Left ventricle myocardium inferior (tissue), 1 donor: ENCODE results near the gene CEP70. TPM values are rescaled to one million over a fixed set of nuclear protein-coding genes. Genes with fewer than 3 reads are reported as not detected.
A peak's percentile ranks its signal among the peaks of the same experiment; 100 is the strongest.

ENCODE experiments used
- DNase-seq: peaks from one replicate; pipeline ENCODE4 v3.0.0-alpha.2; 2020
- H3K27ac ChIP-seq: fragments of 200-600 bp; replicated peaks from 2 replicates; pipeline ENCODE4 v1.8.0; 2021
- H3K27me3 ChIP-seq: fragments of 200-600 bp; 2 replicates; pipeline ENCODE4 v1.8.0; 2021; ENCODE audit warnings: low read depth
- H3K36me3 ChIP-seq: fragments of 200-600 bp; 2 replicates; pipeline ENCODE4 v1.8.0; 2021
- H3K4me1 ChIP-seq: fragments of 200-600 bp; 2 replicates; pipeline ENCODE4 v1.8.0; 2021
- H3K4me3 ChIP-seq: fragments of 200-600 bp; 2 replicates; pipeline ENCODE4 v1.8.0; 2021; ENCODE audit warnings: mild to moderate bottlenecking, moderate library complexity
- H3K9me3 ChIP-seq: fragments of 200-600 bp; replicated peaks from 2 replicates; pipeline ENCODE4 v1.8.0; 2021
- intact Hi-C: fragments of 100-400 bp; cut with micrococcal nuclease; formaldehyde crosslinking; loops from one replicate; pipeline ENCODE4 v1.11.0; 2022
- total RNA-seq: library from RNA; stranded (reverse); fragmentation: NEBNext Ultra II Directional; extraction: Animal tissue kit (Norgen Biotek cat#: 25700); gene quantifications from one replicate; pipeline ENCODE4 v1.2.1, GENCODE V29; 2021
- TF ChIP-seq, protein P1 (sequence below): fragments of 200-600 bp; IDR thresholded peaks from 2 replicates; pipeline ENCODE4 v1.8.0; 2021; ENCODE audit warnings: antibody characterized with exemption, mild to moderate bottlenecking, borderline replicate concordance
- donor health status: DM: no; HTN: yes; CAD: no; lungs with severe emphysema.

CEP70 gene
- total RNA-seq, 1 donor from 2014 or later: 25.8 TPM

DNA sequence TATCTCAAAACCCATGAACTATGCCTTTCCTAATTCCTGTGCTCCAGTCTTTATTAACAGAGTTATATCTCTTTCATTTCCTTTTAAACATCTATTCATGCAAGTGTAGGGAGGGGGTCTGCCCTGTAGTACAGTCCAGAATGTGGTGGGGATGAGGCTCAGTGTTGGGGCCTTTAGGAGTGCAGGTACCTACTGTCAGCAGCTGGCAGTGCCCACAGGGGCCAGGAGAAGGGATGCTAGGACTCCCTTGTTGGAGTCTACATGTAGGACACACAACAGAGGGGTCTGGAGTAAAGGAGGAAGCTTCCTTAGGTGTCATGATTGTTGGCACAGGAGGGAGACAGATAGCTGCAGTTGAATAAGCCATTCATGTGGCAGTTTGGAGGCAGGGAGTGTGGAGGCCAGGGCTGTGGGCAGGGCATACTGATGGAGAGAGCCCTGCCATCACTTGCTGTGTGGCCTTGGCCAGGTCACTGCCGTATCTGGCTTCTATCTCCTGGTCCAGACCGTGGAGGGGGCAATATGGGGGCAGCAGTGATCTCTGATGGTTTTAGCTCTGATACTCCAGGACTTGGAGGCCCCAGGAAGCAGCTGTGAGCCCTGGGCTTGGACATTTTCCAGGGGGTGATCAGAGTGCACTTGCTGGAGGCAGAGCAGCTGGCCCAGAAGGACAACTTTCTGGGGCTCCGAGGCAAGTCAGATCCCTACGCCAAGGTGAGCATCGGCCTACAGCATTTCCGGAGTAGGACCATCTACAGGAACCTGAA is 130.2 kb downstream of the CEP70 start:
- Histone ChIP-seq H3K36me3 (no peaks in the 10 kb centered on the region), H3K4me1 (peaks cover 15% of the 10 kb centered on the region), H3K27me3 (no peaks in the 10 kb centered on the region), H3K9me3 (no peaks in the 10 kb centered on the region), H3K27ac (no peak overlapping the region), H3K4me3 (no peak overlapping the region)
- TF ChIP-seq, protein P1, sequence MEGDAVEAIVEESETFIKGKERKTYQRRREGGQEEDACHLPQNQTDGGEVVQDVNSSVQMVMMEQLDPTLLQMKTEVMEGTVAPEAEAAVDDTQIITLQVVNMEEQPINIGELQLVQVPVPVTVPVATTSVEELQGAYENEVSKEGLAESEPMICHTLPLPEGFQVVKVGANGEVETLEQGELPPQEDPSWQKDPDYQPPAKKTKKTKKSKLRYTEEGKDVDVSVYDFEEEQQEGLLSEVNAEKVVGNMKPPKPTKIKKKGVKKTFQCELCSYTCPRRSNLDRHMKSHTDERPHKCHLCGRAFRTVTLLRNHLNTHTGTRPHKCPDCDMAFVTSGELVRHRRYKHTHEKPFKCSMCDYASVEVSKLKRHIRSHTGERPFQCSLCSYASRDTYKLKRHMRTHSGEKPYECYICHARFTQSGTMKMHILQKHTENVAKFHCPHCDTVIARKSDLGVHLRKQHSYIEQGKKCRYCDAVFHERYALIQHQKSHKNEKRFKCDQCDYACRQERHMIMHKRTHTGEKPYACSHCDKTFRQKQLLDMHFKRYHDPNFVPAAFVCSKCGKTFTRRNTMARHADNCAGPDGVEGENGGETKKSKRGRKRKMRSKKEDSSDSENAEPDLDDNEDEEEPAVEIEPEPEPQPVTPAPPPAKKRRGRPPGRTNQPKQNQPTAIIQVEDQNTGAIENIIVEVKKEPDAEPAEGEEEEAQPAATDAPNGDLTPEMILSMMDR: no peak
- no peak for DNase-seq
- intact Hi-C loops: no loop called here

DNA sequence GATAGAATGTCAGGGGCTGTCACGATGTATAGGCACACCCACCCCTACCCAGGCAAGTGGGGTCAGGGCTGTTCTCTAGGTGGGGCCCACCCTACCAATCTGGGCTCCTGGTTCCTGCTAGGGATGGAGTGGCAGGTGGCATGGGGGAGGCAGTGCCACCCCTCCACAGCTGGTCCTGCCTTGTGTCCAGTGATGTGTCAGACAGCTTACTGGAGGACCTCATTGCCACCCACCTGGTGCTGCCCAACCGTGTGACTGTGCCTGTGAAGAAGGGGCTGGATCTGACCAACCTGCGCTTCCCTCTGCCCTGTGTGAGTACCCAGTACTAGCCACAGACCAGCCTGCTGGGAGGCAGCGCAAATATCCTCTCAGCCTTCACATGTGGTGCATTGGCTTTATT is 132.2 kb downstream of the CEP70 start:
- H3K4me3 ChIP-seq: no peak overlapping the region
- H3K9me3 ChIP-seq: no peaks in the 10 kb centered on the region
- intact Hi-C loops: no loop called here
- no peak for DNase-seq
- H3K27ac ChIP-seq: no peak overlapping the region
- TF ChIP-seq, protein P1: no peak
- H3K27me3 ChIP-seq: no peaks in the 10 kb centered on the region
- peaks cover 22% of the 10 kb centered on the region for H3K4me1 ChIP-seq
- no peaks in the 10 kb centered on the region for H3K36me3 ChIP-seq

DNA sequence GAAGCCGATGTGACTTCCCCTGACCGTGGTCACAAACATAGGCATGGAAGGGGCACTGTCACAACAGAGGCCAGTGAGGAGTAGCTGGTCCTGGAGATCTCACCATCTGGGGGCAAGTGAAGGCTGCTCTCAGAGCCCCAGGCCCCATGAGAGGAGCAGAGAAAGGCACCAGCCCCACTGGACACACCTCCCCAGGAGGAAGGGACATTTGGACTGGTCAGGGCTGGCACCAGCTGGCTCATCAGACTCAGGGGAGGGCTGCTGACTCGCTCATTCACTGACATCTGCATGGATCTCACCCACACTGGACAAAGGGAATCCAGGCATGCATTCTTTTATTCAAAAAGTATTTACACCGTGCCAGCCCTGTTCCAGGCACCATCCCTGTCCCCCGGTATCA is 132.8 kb downstream of the CEP70 start:
- Histone ChIP-seq H3K4me1 (peaks cover 22% of the 10 kb centered on the region), H3K27ac (no peak overlapping the region), H3K4me3 (no peak overlapping the region), H3K27me3 (no peaks in the 10 kb centered on the region), H3K36me3 (no peaks in the 10 kb centered on the region), H3K9me3 (no peaks in the 10 kb centered on the region)
- intact Hi-C loops: no loop called here
- TF ChIP-seq, protein P1: no peak
- no peak for DNase-seq

DNA sequence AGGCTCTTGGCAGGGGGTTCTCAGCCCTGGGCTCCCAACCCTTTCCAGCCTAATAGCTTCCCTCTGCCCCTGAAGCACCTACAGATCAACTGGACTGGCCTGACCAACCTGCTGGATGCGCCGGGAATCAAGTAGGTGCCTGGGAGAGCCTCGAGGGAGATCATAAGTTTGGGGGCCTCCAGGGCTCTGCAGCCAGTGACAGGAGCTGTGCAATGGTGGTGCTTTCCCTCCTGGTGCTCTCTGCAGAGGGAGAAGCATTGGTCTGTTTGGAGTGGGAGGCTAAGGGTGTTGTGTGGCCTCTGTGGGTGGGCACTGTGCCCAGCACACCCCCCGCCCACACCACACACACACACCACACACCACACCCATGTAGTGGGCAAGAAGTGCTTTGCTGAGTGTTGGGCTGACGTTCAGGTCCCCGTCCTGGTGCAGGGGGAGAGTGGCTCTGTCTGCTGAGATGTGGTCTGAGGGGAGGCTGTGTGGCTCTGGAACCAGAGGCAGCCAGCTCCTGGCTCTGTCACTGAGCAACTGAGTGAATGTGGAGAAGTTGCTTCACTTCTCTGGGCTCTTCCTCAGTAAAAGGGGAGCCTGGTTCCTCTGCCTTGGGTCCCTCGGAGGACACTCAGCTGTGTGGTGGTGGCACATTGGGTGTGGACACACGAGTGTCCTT is 133.4 kb downstream of the CEP70 start:
- H3K4me1 ChIP-seq: peaks cover 22% of the 10 kb centered on the region
- no peaks in the 10 kb centered on the region for H3K9me3 ChIP-seq
- no peak overlapping the region for H3K27ac ChIP-seq
- H3K4me3 ChIP-seq: no peak overlapping the region
- intact Hi-C loops: no loop called here
- DNase-seq: no peak
- no peaks in the 10 kb centered on the region for H3K27me3 ChIP-seq
- TF ChIP-seq, protein P1: no peak
- no peaks in the 10 kb centered on the region for H3K36me3 ChIP-seq

DNA sequence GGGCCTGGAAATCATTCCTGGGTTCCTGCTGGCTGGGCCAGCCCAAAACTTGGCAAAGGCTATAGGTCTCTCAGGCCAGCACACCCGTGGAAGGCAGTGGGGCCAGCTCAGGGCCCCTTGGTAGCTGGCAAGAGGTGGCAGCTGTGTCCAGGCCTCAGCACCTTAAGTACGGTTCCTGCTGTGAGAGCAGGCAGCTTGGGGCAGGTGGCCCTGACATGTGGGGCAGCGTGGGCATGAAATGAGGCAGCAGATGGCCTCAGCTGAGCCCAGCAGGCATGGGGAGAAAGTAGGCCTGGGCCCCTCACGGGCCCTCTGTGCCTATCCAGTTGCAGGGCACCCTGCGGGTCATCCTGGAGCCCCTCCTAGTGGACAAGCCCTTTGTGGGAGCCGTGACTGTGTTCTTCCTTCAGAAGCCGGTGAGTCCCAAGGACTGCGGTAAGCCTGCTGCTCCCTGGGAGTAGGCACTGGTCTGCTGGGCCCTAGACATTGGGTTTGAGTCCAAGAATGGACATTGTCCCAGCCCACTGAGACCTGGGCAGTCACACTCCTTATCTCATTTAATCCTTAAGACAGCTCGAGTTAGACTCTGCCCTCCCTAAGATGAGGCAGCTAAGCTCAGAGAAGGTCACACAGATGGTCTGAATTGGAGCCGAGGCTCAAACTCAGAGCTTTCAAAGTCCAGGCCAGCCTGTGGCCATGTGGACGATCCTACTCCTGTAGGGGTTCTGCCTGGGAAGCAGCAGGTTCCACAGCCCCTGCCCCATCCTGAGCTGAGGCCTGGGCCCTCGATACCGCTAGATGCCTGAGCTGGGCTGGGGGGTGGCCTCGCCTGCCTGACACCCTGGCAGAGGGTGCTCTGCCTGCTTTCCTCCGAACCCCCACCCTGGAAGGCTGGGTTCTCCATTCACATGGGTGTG is 134.2 kb downstream of the CEP70 start:
- TF ChIP-seq, protein P1: no peak
- Histone ChIP-seq H3K27me3 (no peaks in the 10 kb centered on the region), H3K9me3 (no peaks in the 10 kb centered on the region), H3K4me1 (peaks cover 22% of the 10 kb centered on the region), H3K27ac (peak overlapping the region; percentile 3), H3K4me3 (no peak overlapping the region), H3K36me3 (no peaks in the 10 kb centered on the region)
- DNase-seq: no peak
- intact Hi-C loops: no loop called here
